HepG2 (cell line): ENCODE measurements around the gene ZNF726. TPM values are rescaled to one million over a fixed set of nuclear protein-coding genes. Genes with fewer than 3 reads are reported as not detected.

Experiments
- ATAC-seq: fragments of 200-7000 bp; cut with Tn5 transposase; 3 replicates; pipeline ENCODE4 v1.9.1; 2020; ENCODE audit warnings: mild to moderate bottlenecking, moderate library complexity
- BruUV-seq: library from RNA; stranded (reverse); fragments of 400-500 nt; replicated peaks from 2 replicates; lab custom pipeline; 2021; lab: Mats Ljungman, UMichigan
- CTCF ChIA-PET: fragments of 300-600 bp; formaldehyde crosslinking; extraction: SDS; loops from one replicate; lab custom pipeline; 2021; ENCODE audit warnings: low total read pairs, inconsistent platforms, low intra/inter-chr PET ratio; lab: Yijun Ruan, JAX
- POLR2A ChIA-PET: fragments of 350-600 bp; sonication (Branson Sonifier 250); formaldehyde crosslinking; loops from one replicate; lab custom pipeline; 2020; ENCODE audit warnings: antibody characterized with exemption, inconsistent platforms; lab: Yijun Ruan, JAX
- DNase-seq: peaks from one replicate; pipeline ENCODE4 v3.0.0-alpha.2; 2015; ENCODE audit warnings: low spot score
- FAIRE-seq: peaks from 3 replicates; lab custom pipeline; 2011; peaks lifted over from hg19 to GRCh38; lab: Jason Lieb, UNC
- H2AFZ ChIP-seq: one replicate; pipeline ENCODE4 v1.6.1; 2011; ENCODE audit warnings: low read length, inconsistent platforms
- H3K27ac ChIP-seq: fragments of 300-600 bp; 3 replicates; pipeline ENCODE4 v1.8.0; 2011; ENCODE audit warnings: mixed run types, mild to moderate bottlenecking, mixed read lengths, low read length, inconsistent platforms; ENCODE audit not compliant: insufficient read depth; ENCODE audit errors: extremely low read length
- H3K27me3 ChIP-seq, 2 experiments: fragments of 200-600 bp in 1 of 2; 2 replicates in 1 of 2; 3 replicates in 1 of 2; pipeline versions ENCODE4 v1.6.0 to v1.8.0; 2011; ENCODE audit warnings: low read length in 2 of 2, mild to moderate bottlenecking in 2 of 2, moderate library complexity in 2 of 2, inconsistent platforms in 1 of 2; ENCODE audit not compliant: insufficient read depth in 2 of 2, control insufficient read depth in 1 of 2
- H3K36me3 ChIP-seq, 2 experiments: fragments of 200-600 bp in 1 of 2; replicated peaks in 1 of 2; 2 replicates in 1 of 2; 3 replicates in 1 of 2; pipeline versions ENCODE4 v1.5.1 to v1.8.0; 2011; ENCODE audit warnings: low read length in 2 of 2, inconsistent platforms in 1 of 2; ENCODE audit not compliant: insufficient read depth in 2 of 2, control insufficient read depth in 1 of 2
- H3K4me1 ChIP-seq: 2 replicates; pipeline ENCODE4 v1.5.1; 2012; ENCODE audit warnings: low read length, inconsistent platforms; ENCODE audit not compliant: insufficient read depth
- H3K4me2 ChIP-seq: 2 replicates; pipeline ENCODE4 v1.6.0; 2011; ENCODE audit warnings: low read depth, low read length, inconsistent platforms
- H3K4me3 ChIP-seq, 3 experiments: fragments of 200-600 bp in 1 of 3; sonication (generic), shearing (Covaris generic) in 1 of 3; replicated peaks in 1 of 3; 2 replicates each; pipeline ENCODE4 v1.5.1; 2011 to 2016; ENCODE audit warnings: low read length in 3 of 3, inconsistent platforms in 2 of 3, low read depth in 2 of 3, mild to moderate bottlenecking in 2 of 3, control low read depth in 1 of 3, mixed read lengths in 1 of 3; ENCODE audit not compliant: insufficient read depth in 1 of 3
- H3K79me2 ChIP-seq: one replicate; pipeline ENCODE4 v1.6.1; 2011; ENCODE audit warnings: low read length, inconsistent platforms; ENCODE audit not compliant: insufficient read depth
- H3K9ac ChIP-seq: 2 replicates; pipeline ENCODE4 v1.6.0; 2011; ENCODE audit warnings: mild to moderate bottlenecking, low read depth, low read length, inconsistent platforms; ENCODE audit not compliant: insufficient read depth
- H3K9me3 ChIP-seq: 2 replicates; pipeline ENCODE4 v1.5.1; 2012; ENCODE audit warnings: mild to moderate bottlenecking, low read length
- H4K20me1 ChIP-seq: 2 replicates; pipeline ENCODE4 v1.6.0; 2011; ENCODE audit warnings: inconsistent platforms, mild to moderate bottlenecking, low read length, moderate library complexity; ENCODE audit not compliant: insufficient read depth
- CREB1 ChIP-seq, 2 experiments: fragments of 450-650 bp in 1 of 2; IDR thresholded peaks; 2 replicates each; pipeline ENCODE4 v1.6.1; 2016 to 2017; ENCODE audit warnings: control low read depth in 1 of 2, mild to moderate bottlenecking in 1 of 2, missing compliant biosample characterization in 1 of 2, missing genetic modification characterization in 1 of 2
- KAT8 ChIP-seq: IDR thresholded peaks from 2 replicates; pipeline ENCODE4 v1.6.1; 2016; ENCODE audit warnings: missing genetic modification reagents, missing compliant biosample characterization
- PTBP1 ChIP-seq: fragments of 200-400 bp; formaldehyde crosslinking; IDR thresholded peaks from 2 replicates; pipeline ENCODE4 v1.6.1; 2018; ENCODE audit warnings: low read length, low read depth; ENCODE audit not compliant: poor library complexity, severe bottlenecking
- ZNF761 ChIP-seq: sonication (generic); formaldehyde crosslinking; conservative IDR thresholded peaks from 2 replicates; pipeline ENCODE4 v1.4.0; 2020; ENCODE audit warnings: mild to moderate bottlenecking, missing genetic modification reagents
- WGBS: methylation state at CpG from one replicate; pipeline ENCODE4 v1.1.6; 2017; ENCODE audit warnings: low lambda C conversion rate; 5-methylcytosine and 5-hydroxymethylcytosine counted together
- in situ Hi-C: cut with HindIII; loops from 2 replicates; pipeline ENCODE4 v1.10.0; 2017; ENCODE audit warnings: low pct_unique_long_range_greater_than_20kb; ENCODE audit not compliant: extremely low pct_ligation_motif_present
- intact Hi-C: fragments of 100-400 bp; cut with micrococcal nuclease; formaldehyde crosslinking; loops from one replicate; pipeline ENCODE4 v1.10.0; 2022; ENCODE audit not compliant: unreplicated experiment
- polyA plus RNA-seq, 8 experiments: library from polyadenylated mRNA; depleted of rRNA in 3 of 8; stranded (reverse) in 7 of 8; unstranded in 1 of 8; fragments of >200 nt; fragmentation: Illumina TruSeq in 4 of 8; extraction: Trizol in 4 of 8; gene quantifications; 2 replicates each; pipeline versions ENCODE4 v1.2.1 to v1.2.3, GENCODE V29; 2011 to 2016; ENCODE audit warnings: low read depth in 4 of 8, missing spikeins in 1 of 8, mixed read lengths in 1 of 8; ENCODE audit not compliant: insufficient read depth in 1 of 8
- total RNA-seq, 5 experiments: library from RNA; depleted of rRNA; stranded (reverse); fragments of >200 nt; fragmentation: Illumina TruSeq; extraction: Trizol; gene quantifications; 2 replicates each; pipeline ENCODE4 v1.2.3, GENCODE V29; 2016; ENCODE audit warnings: low read depth in 1 of 5

The ZNF726 gene
- total and polyA plus RNA-seq, 2 of the 13 experiments (the other 11 are each of a cell fraction or from before 2014, with no cell fraction given) = not detected

GRCh38 chr19:23904406-23904805 lies 10.3 kb upstream of the ZNF726 start:
- Histone ChIP-seq H3K79me2 (no peaks in the 10 kb centered on the region), H3K27me3 (no peaks in the 10 kb centered on the region), H3K4me2 (no peak overlapping the region), H4K20me1 (no peaks in the 10 kb centered on the region), H3K4me1 (no peaks in the 10 kb centered on the region), H3K27ac (no peak overlapping the region), H3K4me3 (no peak overlapping the region), H2AFZ (no peak overlapping the region), H3K36me3 (no peaks in the 10 kb centered on the region), H3K9ac (no peak overlapping the region), H3K9me3 (peaks cover 97% of the 10 kb centered on the region)
- intact Hi-C loops = no loop called here
- FAIRE-seq (no peak), DNase-seq (no peak), ATAC-seq (no peak)
- POLR2A ChIA-PET = no interaction called here
- in situ Hi-C loops = no loop called here
- no peak for TF ChIP-seq PTBP1
- peak; percentile 97 for TF ChIP-seq ZNF761 (CRISPR knock-in tag)
- CTCF ChIA-PET = no interaction called here
- 12% methylated on average over 3 of the region's 3 CpGs for WGBS
- BruUV-seq = no TSS peak

DNA sequence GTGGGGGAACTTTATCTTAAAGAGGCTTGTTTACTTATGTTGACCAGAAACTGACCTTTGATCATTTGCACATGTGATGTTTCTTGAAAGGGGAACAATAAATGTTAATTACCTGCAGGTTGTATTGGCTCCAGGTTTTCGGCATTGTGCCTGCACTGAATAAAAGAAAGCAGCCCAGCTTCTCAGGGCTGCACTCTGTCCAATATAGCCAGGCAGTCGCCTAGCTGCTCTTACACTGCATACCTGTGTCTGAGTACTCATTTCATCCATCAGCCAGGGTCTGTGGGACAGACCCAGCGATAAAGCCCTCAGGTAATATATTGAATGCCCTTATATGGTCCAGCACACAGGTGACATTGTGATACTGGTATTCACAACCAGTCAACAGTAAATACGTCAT lies 8.9 kb upstream of the ZNF726 start:
- WGBS = 3% methylated on average over 4 of the region's 4 CpGs

More for the DNA sequence above, 8.9 kb upstream of the ZNF726 start:
- no peaks in the 10 kb centered on the region for H3K4me1 ChIP-seq
- no peaks in the 10 kb centered on the region for H3K36me3 ChIP-seq
- no peaks in the 10 kb centered on the region for H4K20me1 ChIP-seq
- no peak overlapping the region for H3K9ac ChIP-seq
- no TSS peak for BruUV-seq
- H2AFZ ChIP-seq = no peak overlapping the region
- in situ Hi-C loops = no loop called here
- TF ChIP-seq KAT8 (CRISPR knock-in tag) = no peak
- 0 out of 2 replicates have a peak, but pooled peaks have one; percentile 49 for TF ChIP-seq CREB1 (IDR thresholded peaks at IDR 0.05)
- TF ChIP-seq CREB1 (CRISPR knock-in tag; IDR thresholded peaks at IDR 0.05) = no peak
- TF ChIP-seq, all 625 proteins: peak for 1
- intact Hi-C loops = no loop called here
- H3K4me2 ChIP-seq = no peak overlapping the region
- DNase-seq (no peak), ATAC-seq (no peak), FAIRE-seq (no peak)
- ChIA-PET POLR2A (no interaction called here), CTCF (no interaction called here)
- H3K79me2 ChIP-seq = no peaks in the 10 kb centered on the region
- peaks cover 97% of the 10 kb centered on the region for H3K9me3 ChIP-seq
- no peaks in the 10 kb centered on the region for H3K27me3 ChIP-seq
- no peak overlapping the region for H3K27ac ChIP-seq
- no peak overlapping the region for H3K4me3 ChIP-seq
